Muscle of leg (tissue), 11 donors: Measurements from ENCODE around the gene IL17D. TPM values are rescaled to one million over a fixed set of nuclear protein-coding genes. Genes with fewer than 3 reads are reported as not detected.

Experiments
- DNase-seq: peaks from one replicate; pipeline ENCODE4 v3.0.0; 2013
- H3K27ac ChIP-seq: one replicate; pipeline ENCODE4 v1.5.1; 2013; ENCODE audit warnings: mild to moderate bottlenecking, low read length, control low read depth
- H3K27me3 ChIP-seq: one replicate; pipeline ENCODE4 v1.6.1; 2013; ENCODE audit warnings: low read length; ENCODE audit not compliant: control insufficient read depth, insufficient read depth
- H3K36me3 ChIP-seq: one replicate; pipeline ENCODE4 v1.6.1; 2013; ENCODE audit warnings: low read length; ENCODE audit not compliant: control insufficient read depth, insufficient read depth
- H3K4me1 ChIP-seq: one replicate; pipeline ENCODE4 v1.6.1; 2013; ENCODE audit warnings: low read length; ENCODE audit not compliant: control insufficient read depth, insufficient read depth
- H3K4me3 ChIP-seq: one replicate; pipeline ENCODE4 v1.5.1; 2013; ENCODE audit warnings: low read length, control low read depth
- H3K9me3 ChIP-seq: replicated peaks from 2 replicates; pipeline ENCODE4 v1.6.1; 2013; ENCODE audit warnings: low read depth, low read length; ENCODE audit not compliant: control insufficient read depth
- WGBS: methylation state at CpG from one replicate; pipeline ENCODE4 v1.1.5; 2013; ENCODE audit warnings: missing lambda C conversion rate; ENCODE audit not compliant: insufficient coverage; 5-methylcytosine and 5-hydroxymethylcytosine counted together
- polyA plus RNA-seq, 8 donors: library from polyadenylated mRNA; unstranded; fragments of 120-200 nt; gene quantifications; one replicate each; pipeline versions ENCODE4 v1.2.1 to v1.2.3, GENCODE V29; 2013; ENCODE audit warnings: inconsistent platforms in 1 of 8, low replicate concordance in 1 of 8; ENCODE audit not compliant: insufficient read length in 8 of 8, insufficient read depth in 1 of 8
- total RNA-seq: library from RNA; stranded (reverse); fragments of 120-200 nt; gene quantifications from one replicate; pipeline ENCODE4 v1.2.4, GENCODE V29; 2013

Gene IL17D
- total and polyA plus RNA-seq, 9 donors = 17.6 to 55.8 (median 33.3) TPM

- no peaks in the 10 kb centered on the region for H3K9me3 ChIP-seq
- H3K27me3 ChIP-seq = no peaks in the 10 kb centered on the region
- DNase-seq = no peak
- peaks cover 10% of the 10 kb centered on the region for H3K4me1 ChIP-seq
- 82% methylated on average over 4 of the region's 5 CpGs for WGBS
- no peak overlapping the region for H3K27ac ChIP-seq
- H3K36me3 ChIP-seq = no peaks in the 10 kb centered on the region
- H3K4me3 ChIP-seq = no peak overlapping the region
Measured at GRCh38 chr13:20706661-20707060, 3.2 kb downstream of the IL17D start.

DNA sequence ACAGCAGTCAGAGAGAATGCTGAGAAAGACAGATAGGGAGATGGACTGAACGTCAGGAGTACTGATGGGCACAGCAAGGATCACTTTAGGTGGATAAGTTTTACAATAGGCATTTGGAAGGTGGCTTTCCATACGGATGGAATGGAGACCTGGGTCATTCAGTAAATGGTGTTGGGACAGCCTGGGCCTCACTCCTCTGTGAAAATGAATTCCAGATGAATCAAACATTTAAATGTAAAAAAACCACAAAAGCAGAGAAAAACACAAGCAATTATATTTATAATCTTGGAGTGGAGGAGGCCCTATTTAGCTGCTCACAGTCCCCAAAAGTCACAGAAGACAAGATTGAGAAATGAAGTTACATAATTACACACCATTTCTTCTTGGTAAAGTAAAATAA, 4.7 kb downstream of the IL17D start:
- WGBS = 50% methylated on average over 1 of the region's 2 CpGs
- Histone ChIP-seq H3K27me3 (no peaks in the 10 kb centered on the region), H3K4me1 (peaks cover 12% of the 10 kb centered on the region), H3K36me3 (no peaks in the 10 kb centered on the region), H3K27ac (peak overlapping the region; percentile 29), H3K4me3 (no peak overlapping the region), H3K9me3 (no peaks in the 10 kb centered on the region)
- DNase-seq = no peak

DNA sequence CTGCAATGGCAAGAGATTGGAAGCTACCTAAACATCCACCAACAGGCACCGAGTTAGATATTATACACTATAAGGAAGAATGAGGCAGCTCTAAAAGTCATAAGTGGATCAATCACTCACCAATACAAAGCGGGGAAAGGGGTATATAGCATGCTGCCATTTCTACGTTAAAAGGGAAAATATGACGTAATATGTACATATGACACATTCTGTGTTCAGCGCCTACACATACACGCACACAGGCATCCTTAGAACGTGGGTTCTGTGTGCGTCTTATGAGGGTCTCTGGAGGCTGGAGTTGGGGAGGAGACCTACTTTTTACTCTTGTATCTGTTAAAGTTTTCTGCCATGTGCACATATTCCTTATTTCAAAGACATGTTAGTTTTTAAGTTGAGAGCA, 5.9 kb downstream of the IL17D start:
- H3K36me3 ChIP-seq = no peaks in the 10 kb centered on the region
- H3K27ac ChIP-seq = peak overlapping the region; percentile 48
- 100% methylated on average over 2 of the region's 8 CpGs for WGBS
- H3K4me3 ChIP-seq = no peak overlapping the region
- H3K27me3 ChIP-seq = no peaks in the 10 kb centered on the region
- H3K4me1 ChIP-seq = peaks cover 23% of the 10 kb centered on the region
- DNase-seq = no peak
- no peaks in the 10 kb centered on the region for H3K9me3 ChIP-seq

GRCh38 chr13:20709782-20710181, 6.3 kb downstream of the IL17D start:
- Histone ChIP-seq H3K9me3 (no peaks in the 10 kb centered on the region), H3K4me1 (peaks cover 23% of the 10 kb centered on the region), H3K4me3 (no peak overlapping the region), H3K27ac (peak overlapping the region; percentile 53), H3K36me3 (no peaks in the 10 kb centered on the region), H3K27me3 (no peaks in the 10 kb centered on the region)
- 35% methylated on average over 3 of the region's 4 CpGs for WGBS
- no peak for DNase-seq

DNA sequence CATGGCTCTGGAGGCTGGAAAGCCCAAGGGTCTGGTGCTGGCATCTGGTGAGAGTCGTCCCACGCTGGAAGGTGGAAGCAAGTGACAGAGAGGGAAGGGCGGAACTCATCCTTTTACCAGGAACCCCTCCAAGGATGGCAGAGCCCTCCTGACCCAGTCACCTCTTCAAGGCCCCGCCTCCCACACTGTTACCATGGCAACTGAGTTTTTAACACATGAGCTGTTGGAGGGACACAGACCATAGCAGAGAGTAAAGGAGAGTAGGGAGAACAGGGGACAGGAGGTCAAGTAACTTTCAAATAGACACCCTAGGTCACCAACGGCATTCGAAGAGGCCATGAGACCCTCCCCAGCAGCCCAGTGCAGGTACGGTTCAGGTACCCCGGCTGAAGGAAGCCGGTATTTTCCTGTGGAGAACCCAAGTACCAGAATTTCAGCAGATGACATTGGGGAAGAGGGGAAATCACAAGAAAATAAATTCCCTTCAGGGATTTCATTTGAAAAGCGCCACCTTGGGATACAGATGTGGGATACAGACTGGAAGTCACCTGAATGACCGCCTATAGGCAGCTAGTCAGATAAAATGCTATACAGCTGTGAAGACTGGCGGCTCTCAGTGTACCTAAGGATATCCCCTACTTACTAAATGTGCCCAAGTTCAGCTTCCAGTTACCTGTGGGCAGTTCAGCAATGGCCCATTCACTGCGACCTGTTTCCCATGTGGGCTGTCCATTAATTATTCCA, 8.0 kb downstream of the IL17D start:
- DNase-seq = no peak
- no peak overlapping the region for H3K27ac ChIP-seq
- H3K4me1 ChIP-seq = peaks cover 38% of the 10 kb centered on the region
- H3K36me3 ChIP-seq = no peaks in the 10 kb centered on the region
- H3K27me3 ChIP-seq = no peaks in the 10 kb centered on the region
- no peak overlapping the region for H3K4me3 ChIP-seq
- 81% methylated on average over 5 of the region's 13 CpGs for WGBS
- no peaks in the 10 kb centered on the region for H3K9me3 ChIP-seq

DNA sequence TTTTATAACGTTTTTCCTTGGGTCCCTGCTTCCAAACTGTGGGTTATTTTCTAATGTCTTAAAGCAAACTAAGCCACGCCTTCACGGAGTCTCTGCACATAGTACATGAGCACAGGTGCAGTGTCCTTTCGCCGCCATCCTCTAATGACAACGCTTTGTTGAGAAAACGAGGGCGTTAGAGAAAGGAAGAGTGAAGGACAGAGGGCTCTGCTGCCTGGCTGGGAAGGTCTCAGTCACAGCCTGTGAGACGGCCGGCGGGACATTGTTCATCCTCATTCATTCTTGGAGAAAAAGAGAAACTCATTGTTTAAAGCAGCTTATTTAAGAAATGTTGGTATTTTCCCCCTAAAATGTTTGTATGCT, 9.5 kb downstream of the IL17D start:
- peak overlapping the region; percentile 95 for H3K27ac ChIP-seq
- peaks cover 53% of the 10 kb centered on the region for H3K4me1 ChIP-seq
- H3K27me3 ChIP-seq = no peaks in the 10 kb centered on the region
- no peaks in the 10 kb centered on the region for H3K9me3 ChIP-seq
- DNase-seq = peak; percentile 43
- peak overlapping the region; percentile 8 for H3K4me3 ChIP-seq
- H3K36me3 ChIP-seq = no peaks in the 10 kb centered on the region
- 40% methylated on average over 7 of the region's 11 CpGs for WGBS

DNA sequence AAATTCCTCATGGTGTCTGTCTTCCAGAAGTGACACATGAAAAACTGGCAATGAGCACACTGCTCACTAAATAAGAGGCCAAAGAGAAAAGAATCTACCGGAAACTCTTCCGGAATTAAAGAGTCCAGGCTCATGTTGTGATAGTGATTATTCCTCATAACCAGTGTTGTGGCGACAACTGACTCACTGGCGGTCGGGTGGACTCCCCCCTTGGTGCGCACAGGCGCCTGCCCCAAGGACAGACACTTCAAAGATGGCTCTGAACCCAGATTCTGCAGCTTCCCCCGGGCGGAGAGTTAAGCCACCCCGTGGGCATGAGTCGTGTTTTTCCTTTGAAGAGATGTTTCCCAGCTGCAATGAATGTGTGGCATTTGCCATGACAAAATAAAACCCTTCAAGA, 10.3 kb downstream of the IL17D start:
- Histone ChIP-seq H3K4me1 (peaks cover 58% of the 10 kb centered on the region), H3K27me3 (no peaks in the 10 kb centered on the region), H3K4me3 (no peak overlapping the region), H3K9me3 (no peaks in the 10 kb centered on the region), H3K36me3 (no peaks in the 10 kb centered on the region), H3K27ac (peak overlapping the region; percentile 95)
- DNase-seq = peak; percentile 74
- WGBS = no CpG with 5 or more reads among the region's 11 CpGs

DNA sequence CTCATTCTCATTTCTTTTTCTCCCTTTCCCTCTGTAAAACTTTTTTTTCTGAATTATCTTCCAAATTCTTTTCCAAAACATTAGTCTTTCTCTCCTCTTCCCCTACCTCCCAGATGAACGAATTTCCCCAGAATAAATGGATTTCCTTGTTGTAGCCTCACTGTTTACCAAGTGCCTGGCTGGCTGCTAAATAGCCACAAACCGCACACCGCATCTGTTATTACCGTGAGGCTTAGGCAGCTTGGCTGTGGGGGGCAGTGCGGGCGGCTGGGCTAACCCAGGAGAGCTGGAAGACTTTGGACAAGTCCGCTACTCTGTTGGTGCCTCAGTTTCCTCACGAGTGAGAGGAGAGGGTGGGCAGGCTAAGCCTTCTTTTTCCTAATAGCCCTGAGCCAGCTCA, 10.7 kb downstream of the IL17D start:
- DNase-seq = peak; percentile 72
- Histone ChIP-seq H3K9me3 (no peaks in the 10 kb centered on the region), H3K27ac (peak overlapping the region; percentile 95), H3K36me3 (no peaks in the 10 kb centered on the region), H3K4me1 (peaks cover 62% of the 10 kb centered on the region), H3K27me3 (no peaks in the 10 kb centered on the region), H3K4me3 (no peak overlapping the region)
- 40% methylated on average over 8 of the region's 8 CpGs for WGBS

DNA sequence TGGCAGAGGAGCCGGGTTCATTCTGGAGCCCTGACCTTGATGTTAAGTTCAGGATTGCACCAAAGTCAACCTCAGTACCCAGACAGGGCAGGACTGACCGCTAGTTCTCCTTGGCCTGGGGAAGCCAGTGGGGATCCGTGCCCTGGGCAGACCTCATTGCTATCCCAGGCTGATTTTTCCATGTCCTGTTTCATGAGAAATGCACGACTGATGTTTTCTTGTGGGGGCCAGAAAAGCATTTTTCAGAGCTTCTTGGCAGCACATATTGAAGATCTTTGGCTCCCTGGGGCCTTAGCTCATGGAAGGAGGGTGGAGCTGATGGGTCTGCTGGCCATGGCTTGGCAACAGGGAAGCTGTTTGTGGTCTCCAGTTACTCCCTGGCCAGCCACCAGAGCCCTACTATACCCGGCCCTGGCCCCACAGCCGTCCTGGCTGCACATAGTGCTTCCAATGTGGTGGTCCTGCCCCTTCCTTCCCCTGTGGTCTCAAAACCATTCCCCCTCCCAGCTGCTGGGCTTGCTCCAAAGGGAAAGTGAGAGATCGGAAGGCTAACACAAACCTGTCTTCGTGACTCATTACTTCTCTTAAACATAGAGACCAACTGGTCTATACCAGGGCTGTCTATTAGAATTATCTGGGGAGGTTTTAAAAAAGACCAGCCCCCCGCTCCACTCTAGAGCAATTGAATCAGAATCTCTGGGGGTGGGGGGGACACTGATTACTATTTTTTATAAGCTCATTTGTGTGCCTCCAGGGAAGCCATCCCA, 11.2 kb downstream of the IL17D start:
- WGBS = 14% methylated on average over 6 of the region's 9 CpGs
- DNase-seq = peak; percentile 98
- no peak overlapping the region for H3K4me3 ChIP-seq

DNA sequence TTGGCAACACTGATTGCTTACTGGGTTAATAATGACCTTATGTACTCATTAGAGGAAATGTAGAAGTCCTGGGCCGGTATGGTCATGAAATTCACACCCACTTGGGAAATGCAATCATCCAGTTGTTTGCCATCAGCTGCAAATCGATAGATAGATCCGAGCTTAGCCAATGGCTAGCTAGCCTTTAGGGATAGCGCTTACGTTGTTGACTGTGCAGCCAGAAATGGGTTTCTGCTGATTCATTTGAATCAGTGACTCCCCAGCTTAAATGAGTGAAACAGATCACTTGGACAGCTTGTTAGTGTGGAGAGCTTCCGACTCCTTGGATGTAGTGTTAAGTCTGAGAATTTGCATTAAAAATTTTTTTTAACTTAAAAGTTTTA, 11.8 kb downstream of the IL17D start:
- WGBS = 33% methylated on average over 5 of the region's 6 CpGs
- peak overlapping the region; percentile 95 for H3K27ac ChIP-seq
- no peaks in the 10 kb centered on the region for H3K27me3 ChIP-seq
- H3K4me1 ChIP-seq = peaks cover 72% of the 10 kb centered on the region
- DNase-seq = peak; percentile 90
- H3K4me3 ChIP-seq = no peak overlapping the region
- H3K36me3 ChIP-seq = no peaks in the 10 kb centered on the region
- no peaks in the 10 kb centered on the region for H3K9me3 ChIP-seq

More for the DNA sequence above, 11.2 kb downstream of the IL17D start:
- Histone ChIP-seq H3K4me1 (peaks cover 66% of the 10 kb centered on the region), H3K27me3 (no peaks in the 10 kb centered on the region), H3K9me3 (no peaks in the 10 kb centered on the region), H3K36me3 (no peaks in the 10 kb centered on the region), H3K27ac (peak overlapping the region; percentile 95)
